Parathyroid adenoma (tissue), 2 donors: ENCODE results near the gene FAM83B.
"Not testable (repeated sequence)": the region's sequence is repeated elsewhere in the genome, so short reads cannot be mapped to it uniquely, and the experiment has no call there.

Experiments
- H2AFZ ChIP-seq: fragments of 300-600 bp; sonication (generic); one replicate; pipeline ENCODE4 v1.7.0; 2017; ENCODE audit warnings: antibody characterized with exemption, mild to moderate bottlenecking
- H3K27ac ChIP-seq: fragments of 300-600 bp; sonication (generic); one replicate; pipeline ENCODE4 v1.7.0; 2017
- H3K27me3 ChIP-seq: fragments of 300-600 bp; sonication (generic); one replicate; pipeline ENCODE4 v1.7.0; 2017; ENCODE audit warnings: low read length; ENCODE audit not compliant: control insufficient read depth, insufficient read depth
- H3K36me3 ChIP-seq: fragments of 300-600 bp; sonication (generic); one replicate; pipeline ENCODE4 v1.7.0; 2017; ENCODE audit warnings: low read length; ENCODE audit not compliant: control insufficient read depth, insufficient read depth
- H3K4me1 ChIP-seq: fragments of 300-600 bp; sonication (generic); one replicate; pipeline ENCODE4 v1.7.0; 2017; ENCODE audit warnings: control low read depth
- H3K4me2 ChIP-seq: fragments of 300-600 bp; sonication (generic); one replicate; pipeline ENCODE4 v1.7.0; 2017; ENCODE audit warnings: low read length
- H3K4me3 ChIP-seq: fragments of 300-600 bp; sonication (generic); one replicate; pipeline ENCODE4 v1.7.0; 2017; ENCODE audit warnings: low read depth, low read length
- H3K79me2 ChIP-seq: fragments of 300-600 bp; sonication (generic); one replicate; pipeline ENCODE4 v1.7.0; 2017; ENCODE audit warnings: control low read depth
- H3K9ac ChIP-seq: fragments of 300-600 bp; sonication (generic); one replicate; pipeline ENCODE4 v1.7.0; 2017; ENCODE audit warnings: mild to moderate bottlenecking
- H3K9me3 ChIP-seq: fragments of 300-600 bp; sonication (generic); one replicate; pipeline ENCODE4 v1.7.0; 2017; ENCODE audit warnings: low read length; ENCODE audit not compliant: control insufficient read depth
- CTCF ChIP-seq: fragments of 300-600 bp; sonication (generic); IDR thresholded peaks from one replicate; pipeline ENCODE4 v1.7.0; 2017; ENCODE audit warnings: antibody characterized with exemption, mild to moderate bottlenecking
- donor health status: primary hyperparathyroidism.

The FAM83B gene

GRCh38 chr6:54881067-54881730 is 34.6 kb downstream of the FAM83B start:
- no peaks in the 10 kb centered on the region for H3K79me2 ChIP-seq
- H3K36me3 ChIP-seq, result no peaks in the 10 kb centered on the region
- no peak for TF ChIP-seq CTCF
- no peak overlapping the region for H3K4me3 ChIP-seq
- no peak overlapping the region for H3K27ac ChIP-seq
- H3K4me2 ChIP-seq, result no peak overlapping the region
- no peak overlapping the region for H3K9ac ChIP-seq
- H3K27me3 ChIP-seq, result no peaks in the 10 kb centered on the region
- no peaks in the 10 kb centered on the region for H3K4me1 ChIP-seq
- H3K9me3 ChIP-seq, result no peaks in the 10 kb centered on the region
- H2AFZ ChIP-seq, result no peak overlapping the region

- H2AFZ ChIP-seq, H3K4me2 ChIP-seq, H3K9me3 ChIP-seq, H3K4me1 ChIP-seq, H3K4me3 ChIP-seq, H3K79me2 ChIP-seq, H3K27me3 ChIP-seq, H3K36me3 ChIP-seq, H3K9ac ChIP-seq, H3K27ac ChIP-seq: not testable (repeated sequence)
Measured at GRCh38 chr6:54881891-54882290, 35.3 kb downstream of the FAM83B start.

- no peaks in the 10 kb centered on the region for H3K9me3 ChIP-seq
- no peak overlapping the region for H3K4me3 ChIP-seq
- H3K27me3 ChIP-seq, result no peaks in the 10 kb centered on the region
- H3K27ac ChIP-seq, result no peak overlapping the region
- H3K36me3 ChIP-seq, result no peaks in the 10 kb centered on the region
- TF ChIP-seq CTCF, result no peak
- H3K9ac ChIP-seq, result no peak overlapping the region
- H3K79me2 ChIP-seq, result no peaks in the 10 kb centered on the region
- no peaks in the 10 kb centered on the region for H3K4me1 ChIP-seq
- no peak overlapping the region for H2AFZ ChIP-seq
- H3K4me2 ChIP-seq, result no peak overlapping the region
Measured at GRCh38 chr6:54886932-54887584, 40.5 kb downstream of the FAM83B start.

- Histone ChIP-seq H3K36me3 (no peaks in the 10 kb centered on the region), H3K27ac (no peak overlapping the region), H3K79me2 (no peaks in the 10 kb centered on the region), H3K4me3 (no peak overlapping the region), H3K27me3 (no peaks in the 10 kb centered on the region), H3K9me3 (no peaks in the 10 kb centered on the region), H2AFZ (no peak overlapping the region), H3K4me2 (no peak overlapping the region), H3K4me1 (no peaks in the 10 kb centered on the region), H3K9ac (no peak overlapping the region)
- no peak for TF ChIP-seq CTCF
Measured at GRCh38 chr6:54891536-54891935, 45.0 kb downstream of the FAM83B start.

GRCh38 chr6:54892831-54893230 is 46.3 kb downstream of the FAM83B start:
- Histone ChIP-seq H3K79me2 (no peaks in the 10 kb centered on the region), H3K36me3 (no peaks in the 10 kb centered on the region), H3K9ac (no peak overlapping the region), H3K27me3 (no peaks in the 10 kb centered on the region), H3K4me1 (no peaks in the 10 kb centered on the region), H3K9me3 (no peaks in the 10 kb centered on the region), H3K27ac (no peak overlapping the region), H2AFZ (no peak overlapping the region), H3K4me3 (no peak overlapping the region), H3K4me2 (no peak overlapping the region)
- no peak for TF ChIP-seq CTCF
